Psoas muscle (tissue), 8 donors: ENCODE data around the gene TSPAN16. TPM values are rescaled to one million over a fixed set of nuclear protein-coding genes. Genes with fewer than 3 reads are reported as not detected.
A peak's percentile ranks its signal among the peaks of the same experiment; 100 is the strongest.

Experiments
- ATAC-seq, 4 donors: fragments of 200-7000 bp; cut with Tn5 transposase; one replicate each; pipeline ENCODE4 v1.9.1; 2020; ENCODE audit warnings: moderate library complexity in 3 of 4, mild to moderate bottlenecking in 2 of 4
- DNase-seq, 2 donors: peaks; one replicate each; pipeline ENCODE4 v3.0.0-alpha.2; 2020
- H3K27ac ChIP-seq: fragments of 200-600 bp; one replicate; pipeline ENCODE4 v1.8.0; 2022
- H3K27me3 ChIP-seq, 3 donors: fragments of 200-600 bp in 1 of 3; one replicate each; pipeline versions ENCODE4 v1.6.1 to v1.8.0; 2013 to 2022; ENCODE audit warnings: low read length in 2 of 3, mild to moderate bottlenecking in 2 of 3, moderate library complexity in 1 of 3; ENCODE audit not compliant: insufficient read depth in 3 of 3
- H3K36me3 ChIP-seq, 2 donors: fragments of 200-600 bp in 1 of 2; one replicate each; pipeline versions ENCODE4 v1.6.1 to v1.8.0; 2013 to 2022; ENCODE audit warnings: low read depth in 1 of 2, mild to moderate bottlenecking in 1 of 2, moderate library complexity in 1 of 2; ENCODE audit not compliant: insufficient read depth in 1 of 2
- H3K4me1 ChIP-seq: fragments of 200-600 bp; one replicate; pipeline ENCODE4 v1.8.0; 2022
- H3K4me3 ChIP-seq: fragments of 200-600 bp; one replicate; pipeline ENCODE4 v1.8.0; 2022; ENCODE audit warnings: mild to moderate bottlenecking
- H3K9me3 ChIP-seq: fragments of 200-600 bp; one replicate; pipeline ENCODE4 v1.8.0; 2022
- CTCF ChIP-seq: fragments of 200-600 bp; IDR thresholded peaks from one replicate; pipeline ENCODE4 v1.8.0; 2022; ENCODE audit warnings: antibody characterized with exemption
- WGBS, 3 donors: extraction: QIAGEN DNeasy Blood & Tissue Kit; methylation state at CpG; one replicate each; pipeline versions ENCODE4 v1.1.6 to v1.1.7; 2013; 5-methylcytosine and 5-hydroxymethylcytosine counted together
- intact Hi-C, 2 donors: fragments of 100-400 bp; cut with DNase I; formaldehyde crosslinking; loops; one replicate each; pipeline versions ENCODE4 v1.11.0 to v1.14.2; 2022
- polyA plus RNA-seq, 3 donors: library from polyadenylated mRNA; stranded (reverse); fragments of 200-250 nt; gene quantifications; one replicate each; pipeline ENCODE4 v1.2.3, GENCODE V29; 2013
- total RNA-seq, 4 donors: library from RNA; stranded (reverse); fragmentation: NEBNext Ultra II Directional in 2 of 4; extraction: Animal tissue kit (Norgen Biotek cat#: 25700) in 2 of 4; gene quantifications; one replicate each; pipeline versions ENCODE4 v1.2.1 to v1.2.4, GENCODE V29; 2021 to 2023
- donor health status: healthy with polysubstance abuse.
- donor health status: DM: no; HTN: no; CAD: no; lungs with moderate emphysema.
- donor health status: Bipolar disorder and iron deficiency.
- donor health status: healthy.
- donor health status: DM: yes; HTN: yes; CAD: no.
- donor health status: DM: no; HTN: no; CAD: no.
- donor health status: DM: no; HTN: no; CAD: no.
- donor health status: DM: yes; HTN: yes; CAD: no.

TSPAN16 gene
- total and polyA plus RNA-seq, 7 donors, result not detected

GRCh38 chr19:11293433-11294389 is 2.2 kb upstream of the TSPAN16 start:
- 2 to 6% (median 4%) methylated on average over 30 to 41 of the region's 41 CpGs for WGBS, 3 donors
- peaks cover 0 to 40% (median 1%) of the 10 kb centered on the region in 3 donors for H3K27me3 ChIP-seq
- no peaks in the 10 kb centered on the region for H3K9me3 ChIP-seq
- intact Hi-C loops, result loop anchor here (2.0 to 10.0 kb wide), 5 partner anchors 154 to 293 kb away; partner anchors contain the start of gene ELAVL3 (in 1 of the 2)
- DNase-seq (peak; percentile 95), ATAC-seq (peak; percentile 93 to 96 (median 94))
- no peaks in the 10 kb centered on the region for H3K4me1 ChIP-seq
- peak overlapping the region; percentile 21 for H3K27ac ChIP-seq
- H3K36me3 ChIP-seq, result no peaks in the 10 kb centered on the region
- TF ChIP-seq CTCF, result peak; percentile 90
- peak overlapping the region; percentile 34 for H3K4me3 ChIP-seq

- intact Hi-C loops, result loop anchor here in 1 of 2 donors (10.0 kb wide), 1 partner anchor 290 kb away; no protein-coding TSS in a partner anchor
- Histone ChIP-seq H3K27ac (no peak overlapping the region), H3K36me3 (no peaks in the 10 kb centered on the region), H3K9me3 (no peaks in the 10 kb centered on the region), H3K4me3 (no peak overlapping the region), H3K27me3 (peaks cover 0 to 32% (median 1%) of the 10 kb centered on the region in 3 donors), H3K4me1 (no peaks in the 10 kb centered on the region)
- DNase-seq, result no peak
- 41 to 64% (median 44%) methylated on average over 4 of the region's 4 CpGs for WGBS, 3 donors
- no peak for ATAC-seq
- no peak for TF ChIP-seq CTCF
Observed at GRCh38 chr19:11295180-11295579, 780 bp upstream of the TSPAN16 start.

GRCh38 chr19:11296264-11296663 is 304 bp downstream of the TSPAN16 start:
- peak overlapping the region; percentile 16 for H3K27ac ChIP-seq
- peaks cover 0 to 32% (median 5%) of the 10 kb centered on the region in 3 donors for H3K27me3 ChIP-seq
- H3K9me3 ChIP-seq, result no peaks in the 10 kb centered on the region
- peak; percentile 28 to 62 for DNase-seq
- no peak overlapping the region for H3K4me3 ChIP-seq
- no peaks in the 10 kb centered on the region for H3K36me3 ChIP-seq
- peak in 3 of 4 donors; percentile 14 to 52 (median 21) for ATAC-seq
- TF ChIP-seq CTCF, result no peak
- no peaks in the 10 kb centered on the region for H3K4me1 ChIP-seq
- intact Hi-C loops, result loop anchor here in 1 of 2 donors (10.0 kb wide), 1 partner anchor 289 kb away; no protein-coding TSS in a partner anchor
- WGBS, 3 donors, result 23 to 46% (median 28%) methylated on average over 7 of the region's 7 CpGs

GRCh38 chr19:11299946-11300810 is 4.2 kb downstream of the TSPAN16 start:
- H3K4me3 ChIP-seq, result no peak overlapping the region
- no peaks in the 10 kb centered on the region for H3K4me1 ChIP-seq
- intact Hi-C loops, result loop anchor here in 1 of 2 donors (10.0 kb wide), 1 partner anchor 285 kb away; no protein-coding TSS in a partner anchor
- DNase-seq (no peak), ATAC-seq (no peak)
- no peak overlapping the region for H3K27ac ChIP-seq
- no peaks in the 10 kb centered on the region for H3K9me3 ChIP-seq
- 53 to 61% (median 60%) methylated on average over 8 of the region's 8 CpGs for WGBS, 3 donors
- H3K27me3 ChIP-seq, result peaks cover 0 to 6% (median 3%) of the 10 kb centered on the region in 3 donors
- no peaks in the 10 kb centered on the region for H3K36me3 ChIP-seq
- no peak for TF ChIP-seq CTCF
